H1 (cell line): ENCODE data around the gene ZBTB7B.

Experiments used
- CEBPB ChIP-seq: IDR thresholded peaks from 2 replicates; pipeline ENCODE4 v1.6.1; 2012; ENCODE audit warnings: low read depth, low read length
- CHD2 ChIP-seq: IDR thresholded peaks from 2 replicates; pipeline ENCODE4 v1.6.1; 2012; ENCODE audit warnings: low read length, improper control_type of control experiment
- CREB1 ChIP-seq: IDR thresholded peaks from 2 replicates; pipeline ENCODE4 v1.6.1; 2012; ENCODE audit warnings: inconsistent platforms
- EGR1 ChIP-seq: IDR thresholded peaks from 2 replicates; pipeline ENCODE4 v1.6.1; 2011; ENCODE audit warnings: low read depth, low read length, borderline replicate concordance
- MAX ChIP-seq: IDR thresholded peaks from 2 replicates; pipeline ENCODE4 v1.6.1; 2012; ENCODE audit warnings: inconsistent platforms
- PHF8 ChIP-seq: fragments of 200-600 bp; sonication (generic); conservative IDR thresholded peaks from 2 replicates; pipeline ENCODE4 v1.7.1; 2012; ENCODE audit warnings: low read depth, mild to moderate bottlenecking, inconsistent platforms, low read length, moderate library complexity
- POLR2A ChIP-seq, 2 experiments: IDR thresholded peaks; 1 replicate in 1 of 2; 2 replicates in 1 of 2; pipeline ENCODE4 v1.6.1; 2011; ENCODE audit warnings: low read depth in 2 of 2, low read length in 2 of 2, mild to moderate bottlenecking in 2 of 2; ENCODE audit errors: control extremely low read depth in 1 of 2
- SIN3A ChIP-seq, 2 experiments: IDR thresholded peaks in 1 of 2; conservative IDR thresholded peaks in 1 of 2; 2 replicates each; pipeline ENCODE4 v1.6.1; 2011 to 2012; ENCODE audit warnings: low read length in 2 of 2, improper control_type of control experiment in 1 of 2, low read depth in 1 of 2, mild to moderate bottlenecking in 1 of 2
- TAF1 ChIP-seq: IDR thresholded peaks from 2 replicates; pipeline ENCODE4 v1.6.1; 2011; ENCODE audit warnings: mild to moderate bottlenecking, low read depth, low read length
- TCF12 ChIP-seq: IDR thresholded peaks from 2 replicates; pipeline ENCODE4 v1.6.1; 2011; ENCODE audit warnings: low read depth, mild to moderate bottlenecking, low read length
- TF ChIP-seq, protein P1 (sequence below), 3 experiments: IDR thresholded peaks; 1 replicate in 2 of 3; 2 replicates in 1 of 3; pipeline versions ENCODE4 v1.5.1 to v1.6.1; 2011; ENCODE audit warnings: low read length in 3 of 3, mild to moderate bottlenecking in 3 of 3, inconsistent platforms in 2 of 3, low read depth in 1 of 3, moderate library complexity in 1 of 3; ENCODE audit not compliant: insufficient read depth in 1 of 3; ENCODE audit errors: control extremely low read depth in 1 of 3

GRCh38 chr1:155040358-155041093 is 37.9 kb downstream of the ZBTB7B start:
- TF ChIP-seq, protein P1, sequence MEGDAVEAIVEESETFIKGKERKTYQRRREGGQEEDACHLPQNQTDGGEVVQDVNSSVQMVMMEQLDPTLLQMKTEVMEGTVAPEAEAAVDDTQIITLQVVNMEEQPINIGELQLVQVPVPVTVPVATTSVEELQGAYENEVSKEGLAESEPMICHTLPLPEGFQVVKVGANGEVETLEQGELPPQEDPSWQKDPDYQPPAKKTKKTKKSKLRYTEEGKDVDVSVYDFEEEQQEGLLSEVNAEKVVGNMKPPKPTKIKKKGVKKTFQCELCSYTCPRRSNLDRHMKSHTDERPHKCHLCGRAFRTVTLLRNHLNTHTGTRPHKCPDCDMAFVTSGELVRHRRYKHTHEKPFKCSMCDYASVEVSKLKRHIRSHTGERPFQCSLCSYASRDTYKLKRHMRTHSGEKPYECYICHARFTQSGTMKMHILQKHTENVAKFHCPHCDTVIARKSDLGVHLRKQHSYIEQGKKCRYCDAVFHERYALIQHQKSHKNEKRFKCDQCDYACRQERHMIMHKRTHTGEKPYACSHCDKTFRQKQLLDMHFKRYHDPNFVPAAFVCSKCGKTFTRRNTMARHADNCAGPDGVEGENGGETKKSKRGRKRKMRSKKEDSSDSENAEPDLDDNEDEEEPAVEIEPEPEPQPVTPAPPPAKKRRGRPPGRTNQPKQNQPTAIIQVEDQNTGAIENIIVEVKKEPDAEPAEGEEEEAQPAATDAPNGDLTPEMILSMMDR (IDR thresholded peaks at IDR 0.05; ENCODE audit: control extremely low read depth in 1 of 3, insufficient read depth in 1 of 3, low read depth in 1 of 3, low read length in 3 of 3) = no peak
- TF ChIP-seq CHD2 (no peak), PHF8 (no peak), TAF1 (no peak), POLR2A (IDR thresholded peaks at IDR 0.05; ENCODE audit: control extremely low read depth in 1 of 2, low read depth in 2 of 2, low read length in 2 of 2) (no peak), CEBPB (no peak), MAX (no peak), SIN3A (conservative IDR thresholded peaks at IDR 0.05 in 1 of 2, IDR thresholded peaks at IDR 0.05 in 1 of 2; ENCODE audit: low read depth in 1 of 2, low read length in 2 of 2) (no peak), TCF12 (no peak), EGR1 (no peak), CREB1 (no peak)
